Measurements from ENCODE around the gene ERAP2. TPM values are rescaled to one million over a fixed set of nuclear protein-coding genes. Genes with fewer than 3 reads are reported as not detected.

ERAP2 gene
- total and polyA plus RNA-seq, 11 donors: 0.99 to 30.5 (median 7.0) TPM

DNA sequence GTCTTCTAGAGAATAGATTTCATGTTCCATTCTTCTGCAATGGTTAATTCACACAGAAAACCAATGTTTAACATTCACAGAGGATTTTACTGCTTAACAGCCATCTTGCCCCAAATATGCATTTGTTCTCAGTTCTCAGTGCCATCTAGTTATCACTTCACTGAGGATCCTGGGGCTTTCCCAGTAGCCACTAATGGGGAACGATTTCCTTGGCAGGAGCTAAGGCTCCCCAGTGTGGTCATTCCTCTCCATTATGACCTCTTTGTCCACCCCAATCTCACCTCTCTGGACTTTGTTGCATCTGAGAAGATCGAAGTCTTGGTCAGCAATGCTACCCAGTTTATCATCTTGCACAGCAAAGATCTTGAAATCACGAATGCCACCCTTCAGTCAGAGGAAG lies 3.4 kb downstream of the ERAP2 start:
- no peaks in the 10 kb centered on the region for H3K27me3 ChIP-seq
- TF ChIP-seq, protein P1, sequence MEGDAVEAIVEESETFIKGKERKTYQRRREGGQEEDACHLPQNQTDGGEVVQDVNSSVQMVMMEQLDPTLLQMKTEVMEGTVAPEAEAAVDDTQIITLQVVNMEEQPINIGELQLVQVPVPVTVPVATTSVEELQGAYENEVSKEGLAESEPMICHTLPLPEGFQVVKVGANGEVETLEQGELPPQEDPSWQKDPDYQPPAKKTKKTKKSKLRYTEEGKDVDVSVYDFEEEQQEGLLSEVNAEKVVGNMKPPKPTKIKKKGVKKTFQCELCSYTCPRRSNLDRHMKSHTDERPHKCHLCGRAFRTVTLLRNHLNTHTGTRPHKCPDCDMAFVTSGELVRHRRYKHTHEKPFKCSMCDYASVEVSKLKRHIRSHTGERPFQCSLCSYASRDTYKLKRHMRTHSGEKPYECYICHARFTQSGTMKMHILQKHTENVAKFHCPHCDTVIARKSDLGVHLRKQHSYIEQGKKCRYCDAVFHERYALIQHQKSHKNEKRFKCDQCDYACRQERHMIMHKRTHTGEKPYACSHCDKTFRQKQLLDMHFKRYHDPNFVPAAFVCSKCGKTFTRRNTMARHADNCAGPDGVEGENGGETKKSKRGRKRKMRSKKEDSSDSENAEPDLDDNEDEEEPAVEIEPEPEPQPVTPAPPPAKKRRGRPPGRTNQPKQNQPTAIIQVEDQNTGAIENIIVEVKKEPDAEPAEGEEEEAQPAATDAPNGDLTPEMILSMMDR (IDR thresholded peaks at IDR 0.05): no peak
- TF ChIP-seq POLR2A (IDR thresholded peaks at IDR 0.05): no peak
- intact Hi-C loops (cut with DNase I): loop anchor here in 7 of 10 donors (5.0 to 10.0 kb wide), 6 partner anchors 53 to 125 kb away; partner anchors contain the start of genes ERAP1 (in 6 of the 7) and LNPEP (in 3 of the 7)
- no peak overlapping the region for H3K4me3 ChIP-seq
- peak overlapping the region in 1 of 12 donors; percentile 73 for H3K27ac ChIP-seq
- ATAC-seq (no peak), DNase-seq (no peak)
- peaks cover 0 to 70% (median 7%) of the 10 kb centered on the region in 12 donors for H3K4me1 ChIP-seq
- peaks cover 0 to 52% (median 18%) of the 10 kb centered on the region in 9 donors for H3K36me3 ChIP-seq
- no peaks in the 10 kb centered on the region for H3K9me3 ChIP-seq
- 71 to 87% (median 80%) methylated on average over 3 of the region's 3 CpGs for WGBS, 4 donors

DNA sequence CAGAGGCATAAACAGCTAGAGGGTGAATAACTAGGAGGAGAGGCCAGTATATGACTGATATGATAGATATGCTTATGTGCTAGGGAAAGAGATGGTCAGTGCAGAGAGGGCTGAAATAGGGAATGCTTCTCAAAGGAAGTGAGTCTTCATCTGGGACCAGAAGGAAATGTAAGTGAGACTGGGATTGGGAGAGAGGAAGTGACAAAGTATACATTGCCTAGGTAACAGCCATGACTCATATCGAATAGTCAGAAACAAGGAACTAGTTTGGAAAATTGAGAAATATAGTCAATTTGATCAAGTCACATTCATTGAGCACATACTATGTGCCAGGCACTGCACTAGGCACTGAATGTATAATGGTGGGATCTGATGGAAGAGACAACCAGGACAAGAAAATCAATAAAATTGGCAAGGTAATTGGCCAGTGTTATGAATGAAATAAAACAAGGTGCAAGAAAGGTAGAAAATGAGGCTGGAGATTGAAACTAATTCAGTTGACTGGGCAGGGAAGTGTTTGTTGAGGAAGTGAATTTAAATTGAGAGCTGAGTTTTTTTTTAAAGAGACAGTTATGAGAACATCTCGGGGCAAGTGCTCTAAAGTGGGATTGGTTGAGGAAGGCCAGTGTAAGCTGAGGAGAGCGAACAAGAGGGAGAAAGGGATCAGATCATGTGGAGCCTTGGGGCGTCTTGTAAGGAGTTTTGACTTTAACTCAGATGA lies 4.3 kb downstream of the ERAP2 start:
- Histone ChIP-seq H3K4me3 (peak overlapping the region in 1 of 12 donors; percentile 9), H3K9me3 (no peaks in the 10 kb centered on the region), H3K27me3 (no peaks in the 10 kb centered on the region), H3K27ac (peak overlapping the region in 1 of 12 donors; percentile 73), H3K4me1 (peaks cover 0 to 76% (median 6%) of the 10 kb centered on the region in 12 donors), H3K36me3 (peaks cover 0 to 61% (median 24%) of the 10 kb centered on the region in 9 donors)
- ATAC-seq: peak in 1 of 4 donors; percentile 34
- no peak for DNase-seq
- TF ChIP-seq, protein P1 (IDR thresholded peaks at IDR 0.05): no peak
- TF ChIP-seq POLR2A (IDR thresholded peaks at IDR 0.05): no peak
- intact Hi-C loops (cut with DNase I): loop anchor here in 1 of 10 donors (10.0 kb wide), 1 partner anchor 114 kb away; no protein-coding TSS in a partner anchor
- 87 to 90% (median 88%) methylated on average over 4 of the region's 4 CpGs for WGBS, 4 donors

DNA sequence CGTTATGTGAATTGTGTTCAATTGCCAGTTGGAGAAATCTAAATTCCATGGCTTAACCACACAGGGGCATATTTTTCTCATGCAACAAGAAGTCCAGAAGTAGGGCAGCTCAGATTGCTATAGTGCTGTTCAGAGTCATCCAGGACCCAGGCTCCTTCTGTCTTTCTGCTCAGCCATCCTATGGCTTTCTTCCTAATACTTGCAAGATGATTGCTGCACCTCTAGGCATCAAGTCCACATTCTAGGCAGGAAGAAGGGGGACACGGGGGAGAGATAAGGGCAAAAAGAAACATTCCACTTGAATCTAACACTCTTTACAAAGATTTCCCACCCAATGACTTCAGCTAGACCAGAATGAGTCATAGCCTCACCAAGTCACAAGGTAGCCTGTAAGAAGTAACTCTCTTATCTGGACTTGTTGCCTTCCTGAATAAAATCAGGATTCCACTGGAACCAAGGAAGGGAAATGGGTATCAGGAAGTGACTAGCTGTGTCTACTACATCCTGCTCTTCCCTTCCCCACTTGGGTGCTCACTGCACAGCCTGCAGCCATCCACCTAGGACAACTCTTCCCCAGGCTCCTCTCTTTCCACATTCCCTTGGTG lies 5.3 kb downstream of the ERAP2 start:
- Histone ChIP-seq H3K27ac (peak overlapping the region in 1 of 12 donors; percentile 73), H3K4me1 (peaks cover 0 to 80% (median 5%) of the 10 kb centered on the region in 12 donors), H3K9me3 (no peaks in the 10 kb centered on the region), H3K27me3 (no peaks in the 10 kb centered on the region), H3K36me3 (peaks cover 0 to 69% (median 29%) of the 10 kb centered on the region in 9 donors), H3K4me3 (peak overlapping the region in 1 of 12 donors; percentile 9)
- ATAC-seq: peak in 1 of 4 donors; percentile 20
- intact Hi-C loops (cut with DNase I): loop anchor here in 1 of 10 donors (10.0 kb wide), 1 partner anchor 113 kb away; no protein-coding TSS in a partner anchor
- TF ChIP-seq, protein P1 (IDR thresholded peaks at IDR 0.05): no peak
- no peak for TF ChIP-seq POLR2A (IDR thresholded peaks at IDR 0.05)
- DNase-seq: no peak
- 60 to 73% (median 66%) methylated on average over 2 of the region's 2 CpGs for WGBS, 4 donors

DNA sequence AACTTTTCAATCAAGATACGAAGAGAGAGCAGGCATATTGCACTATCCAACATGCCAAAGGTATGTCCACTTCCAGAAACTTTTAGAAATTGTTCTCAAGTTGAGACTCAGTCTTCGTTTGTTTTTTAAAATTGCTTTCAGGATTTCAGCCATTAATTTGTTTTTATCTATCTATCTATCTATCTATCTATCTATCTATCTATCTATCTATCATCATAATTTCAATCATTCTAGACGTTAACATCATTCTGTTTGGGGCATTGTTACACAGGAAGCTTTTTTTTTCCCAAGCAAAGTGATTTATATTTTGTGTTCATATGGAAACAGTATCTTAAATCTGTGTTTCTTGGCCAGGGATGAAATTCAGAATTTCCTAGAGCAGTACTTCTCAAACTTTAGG lies 7.6 kb downstream of the ERAP2 start:
- DNase-seq (no peak), ATAC-seq (no peak)
- H3K4me1 ChIP-seq: peaks cover 0 to 66% (median 5%) of the 10 kb centered on the region in 12 donors
- H3K27ac ChIP-seq: no peak overlapping the region
- intact Hi-C loops (cut with DNase I): loop anchor here in 1 of 10 donors (10.0 kb wide), 1 partner anchor 111 kb away; no protein-coding TSS in a partner anchor
- H3K9me3 ChIP-seq: no peaks in the 10 kb centered on the region
- no peak overlapping the region for H3K4me3 ChIP-seq
- peaks cover 0 to 89% (median 48%) of the 10 kb centered on the region in 9 donors for H3K36me3 ChIP-seq
- TF ChIP-seq, protein P1 (IDR thresholded peaks at IDR 0.05): no peak
- no peak for TF ChIP-seq POLR2A (IDR thresholded peaks at IDR 0.05)
- no peaks in the 10 kb centered on the region for H3K27me3 ChIP-seq
- 90 to 93% (median 92%) methylated on average over 3 of the region's 3 CpGs for WGBS, 4 donors

All from heart left ventricle (tissue), 16 donors.